Left lung (tissue), 10 donors: ENCODE data around the gene VAC14. TPM values are rescaled to one million over a fixed set of nuclear protein-coding genes. Genes with fewer than 3 reads are reported as not detected.

Experiments used
- ATAC-seq: fragments of 200-7000 bp; cut with Tn5 transposase; one replicate; pipeline ENCODE4 v1.9.1; 2020; ENCODE audit warnings: moderate library complexity
- DNase-seq, 4 donors: peaks; one replicate each; pipeline ENCODE4 v3.0.0-alpha.2; 2013 to 2020
- H3K27ac ChIP-seq, 2 donors: fragments of 200-600 bp; sonication (generic) in 1 of 2; one replicate each; pipeline versions ENCODE4 v1.5.0 to v1.8.0; 2020 to 2021
- H3K27me3 ChIP-seq, 2 donors: fragments of 200-600 bp; sonication (generic) in 1 of 2; one replicate each; pipeline versions ENCODE4 v1.5.0 to v1.8.0; 2020 to 2021
- H3K36me3 ChIP-seq, 2 donors: fragments of 200-600 bp; sonication (generic) in 1 of 2; one replicate each; pipeline versions ENCODE4 v1.5.0 to v1.8.0; 2020 to 2021
- H3K4me1 ChIP-seq, 2 donors: fragments of 200-600 bp; one replicate each; pipeline ENCODE4 v1.8.0; 2021
- H3K4me3 ChIP-seq, 2 donors: fragments of 200-600 bp; sonication (generic) in 1 of 2; one replicate each; pipeline versions ENCODE4 v1.5.0 to v1.8.0; 2020 to 2021; ENCODE audit warnings: mild to moderate bottlenecking in 1 of 2
- H3K9me3 ChIP-seq, 2 donors: fragments of 200-600 bp; sonication (generic) in 1 of 2; one replicate each; pipeline versions ENCODE4 v1.5.0 to v1.8.0; 2020 to 2021
- intact Hi-C, 2 donors: fragments of 100-400 bp; cut with DNase I; formaldehyde crosslinking; loops; one replicate each; pipeline versions ENCODE4 v1.11.2 to v1.14.2; 2022
- polyA plus RNA-seq, 6 donors: library from polyadenylated mRNA; unstranded; fragments of 120-200 nt; gene quantifications; one replicate each; pipeline ENCODE4 v1.2.1, GENCODE V29; 2013; ENCODE audit not compliant: insufficient read length in 6 of 6
- total RNA-seq, 2 donors: library from RNA; stranded (reverse); fragmentation: NEBNext Ultra II Directional; extraction: Animal tissue kit (Norgen Biotek cat#: 25700); gene quantifications; one replicate each; pipeline ENCODE4 v1.2.1, GENCODE V29; 2021
- TF ChIP-seq, protein P1 (sequence below), 2 donors: fragments of 200-600 bp; sonication (generic) in 1 of 2; IDR thresholded peaks; one replicate each; pipeline versions ENCODE4 v1.5.0 to v1.8.0; 2021; ENCODE audit warnings: antibody characterized with exemption in 2 of 2
- donor health status: DM: no; HTN: yes; CAD: no.
- donor health status: DM: no; HTN: no; CAD: no.

VAC14 gene
- total and polyA plus RNA-seq, 8 donors, result 22.2 to 53.2 (median 29.2) TPM

DNA sequence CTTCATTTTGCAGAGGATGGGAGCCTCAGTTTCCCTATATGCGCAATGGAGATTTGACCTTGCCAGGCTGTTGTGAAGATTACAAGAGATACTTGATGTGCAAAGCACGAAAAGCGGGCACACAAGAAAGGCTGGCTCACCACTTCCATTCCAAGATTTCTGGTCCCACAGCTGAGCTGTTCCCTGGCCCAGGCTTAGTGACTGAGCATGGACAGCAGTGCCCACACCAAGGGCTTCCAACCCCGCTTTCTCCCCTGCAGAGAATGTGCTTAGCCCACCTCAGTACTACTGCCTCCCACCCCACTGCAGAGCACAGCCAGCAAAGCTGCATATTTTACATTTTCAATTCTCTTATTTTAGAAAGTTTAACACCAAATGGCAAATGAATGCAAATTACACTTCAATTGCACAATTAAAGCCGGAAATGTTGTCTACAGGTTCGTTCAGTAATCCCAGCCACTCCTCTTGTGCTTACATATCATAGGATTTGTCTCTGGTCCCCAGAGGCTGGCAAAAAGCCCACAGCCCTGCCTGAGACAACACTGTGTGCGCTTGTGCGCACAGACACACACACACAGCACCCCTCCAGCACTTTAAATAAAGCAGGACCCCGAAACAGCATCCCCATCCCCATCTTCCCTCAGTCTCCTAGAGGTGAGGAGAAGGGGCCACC, 51.8 kb downstream of the VAC14 start:
- intact Hi-C loops, result no loop called here
- Histone ChIP-seq H3K4me1 (peaks cover 47 to 81% of the 10 kb centered on the region in 2 donors), H3K27me3 (no peaks in the 10 kb centered on the region), H3K27ac (peak overlapping the region in 1 of 2 donors; percentile 83), H3K4me3 (no peak overlapping the region), H3K9me3 (no peaks in the 10 kb centered on the region), H3K36me3 (peaks cover 0 to 14% of the 10 kb centered on the region in 2 donors)
- ATAC-seq (no peak), DNase-seq (peak in 1 of 4 donors; percentile 65)
- TF ChIP-seq, protein P1, sequence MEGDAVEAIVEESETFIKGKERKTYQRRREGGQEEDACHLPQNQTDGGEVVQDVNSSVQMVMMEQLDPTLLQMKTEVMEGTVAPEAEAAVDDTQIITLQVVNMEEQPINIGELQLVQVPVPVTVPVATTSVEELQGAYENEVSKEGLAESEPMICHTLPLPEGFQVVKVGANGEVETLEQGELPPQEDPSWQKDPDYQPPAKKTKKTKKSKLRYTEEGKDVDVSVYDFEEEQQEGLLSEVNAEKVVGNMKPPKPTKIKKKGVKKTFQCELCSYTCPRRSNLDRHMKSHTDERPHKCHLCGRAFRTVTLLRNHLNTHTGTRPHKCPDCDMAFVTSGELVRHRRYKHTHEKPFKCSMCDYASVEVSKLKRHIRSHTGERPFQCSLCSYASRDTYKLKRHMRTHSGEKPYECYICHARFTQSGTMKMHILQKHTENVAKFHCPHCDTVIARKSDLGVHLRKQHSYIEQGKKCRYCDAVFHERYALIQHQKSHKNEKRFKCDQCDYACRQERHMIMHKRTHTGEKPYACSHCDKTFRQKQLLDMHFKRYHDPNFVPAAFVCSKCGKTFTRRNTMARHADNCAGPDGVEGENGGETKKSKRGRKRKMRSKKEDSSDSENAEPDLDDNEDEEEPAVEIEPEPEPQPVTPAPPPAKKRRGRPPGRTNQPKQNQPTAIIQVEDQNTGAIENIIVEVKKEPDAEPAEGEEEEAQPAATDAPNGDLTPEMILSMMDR (IDR thresholded peaks at IDR 0.05), result no peak

- Histone ChIP-seq H3K9me3 (peaks cover 0 to 5% of the 10 kb centered on the region in 2 donors), H3K27me3 (no peaks in the 10 kb centered on the region), H3K36me3 (peaks cover 0 to 23% of the 10 kb centered on the region in 2 donors), H3K27ac (peak overlapping the region; percentile 83 to 85), H3K4me1 (peaks cover 47 to 81% of the 10 kb centered on the region in 2 donors), H3K4me3 (no peak overlapping the region)
- DNase-seq (peak in 2 of 4 donors; percentile 70 to 72), ATAC-seq (peak; percentile 40)
- TF ChIP-seq, protein P1 (IDR thresholded peaks at IDR 0.05), result no peak
- intact Hi-C loops, result no loop called here
Observed at GRCh38 chr16:70747703-70748631, 53.0 kb downstream of the VAC14 start.

GRCh38 chr16:70746708-70747424, 54.1 kb downstream of the VAC14 start:
- intact Hi-C loops, result no loop called here
- no peak overlapping the region for H3K4me3 ChIP-seq
- TF ChIP-seq, protein P1 (IDR thresholded peaks at IDR 0.05), result no peak
- ATAC-seq (peak; percentile 73), DNase-seq (peak in 3 of 4 donors; percentile 63 to 84 (median 81))
- peaks cover 0 to 32% of the 10 kb centered on the region in 2 donors for H3K36me3 ChIP-seq
- no peaks in the 10 kb centered on the region for H3K27me3 ChIP-seq
- peaks cover 47 to 78% of the 10 kb centered on the region in 2 donors for H3K4me1 ChIP-seq
- H3K9me3 ChIP-seq, result peaks cover 0 to 5% of the 10 kb centered on the region in 2 donors
- H3K27ac ChIP-seq, result peak overlapping the region; percentile 83 to 85

- ATAC-seq, result peak; percentile 58
Observed at GRCh38 chr16:70746040-70746707, 54.8 kb downstream of the VAC14 start.

More at GRCh38 chr16:70746040-70746707, 54.8 kb downstream of the VAC14 start:
- Histone ChIP-seq H3K4me3 (no peak overlapping the region), H3K27ac (peak overlapping the region; percentile 83 to 85), H3K4me1 (peaks cover 46 to 78% of the 10 kb centered on the region in 2 donors), H3K36me3 (peaks cover 0 to 39% of the 10 kb centered on the region in 2 donors), H3K27me3 (no peaks in the 10 kb centered on the region), H3K9me3 (peaks cover 0 to 5% of the 10 kb centered on the region in 2 donors)
- TF ChIP-seq, protein P1 (IDR thresholded peaks at IDR 0.05), result no peak
- intact Hi-C loops, result no loop called here
- peak in 3 of 4 donors; percentile 54 to 84 (median 83) for DNase-seq
